Right lobe of liver (tissue), 4 donors: Measurements from ENCODE around the gene SCN4B.

ENCODE experiments used
- POLR2A ChIP-seq: fragments of 450-650 bp; IDR thresholded peaks from one replicate; pipeline ENCODE4 v1.6.1; 2017; ENCODE audit warnings: antibody characterized with exemption, mild to moderate bottlenecking
- TF ChIP-seq, protein P1 (sequence below), 4 donors: fragments of 200-600 bp in 3 of 4; fragments of 450-650 bp in 1 of 4; IDR thresholded peaks; one replicate each; pipeline versions ENCODE4 v1.5.1 to v1.8.0; 2016 to 2022; ENCODE audit warnings: antibody characterized with exemption in 4 of 4, mild to moderate bottlenecking in 2 of 4
- donor health status: DM: no; HTN: no; CAD: no.
- donor health status: DM: no; HTN: no; CAD: no.
- donor health status: DM: no; HTN: yes; CAD: no.

DNA sequence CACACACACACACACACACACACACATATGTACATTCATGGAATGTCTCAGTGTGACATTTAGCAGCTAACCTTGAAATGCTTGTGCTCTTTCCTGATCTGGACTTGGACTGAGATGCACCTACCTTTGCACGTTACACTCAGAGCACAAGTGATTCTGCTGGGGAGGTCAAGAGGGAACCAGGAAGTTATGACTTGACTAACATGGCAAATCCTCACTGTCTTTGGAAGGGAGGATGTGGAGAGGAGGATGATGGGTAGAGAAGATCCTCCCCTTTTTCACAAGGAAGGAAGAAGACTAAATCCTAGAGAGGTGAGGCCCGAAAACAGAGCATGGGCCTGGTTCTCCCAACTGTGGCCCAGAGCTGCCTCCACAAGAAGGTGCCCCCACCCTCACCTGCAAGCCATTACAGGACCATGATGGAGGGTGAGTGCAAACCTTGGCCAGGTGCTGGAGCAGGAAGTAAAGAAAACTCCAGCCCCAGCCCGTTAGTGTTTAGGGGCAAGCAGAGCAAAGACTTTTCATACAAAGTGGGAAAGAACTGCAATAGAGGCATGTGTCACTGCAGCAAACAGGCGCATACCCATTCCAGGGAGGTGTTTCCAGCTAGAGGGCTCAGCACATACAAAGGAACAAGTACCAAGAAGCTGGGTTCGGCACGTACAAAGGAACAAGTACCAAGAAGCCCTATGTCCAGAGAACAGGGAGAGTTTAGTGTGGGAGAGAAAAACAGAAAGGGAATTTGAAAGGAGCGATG, 26.4 kb downstream of the SCN4B start:
- no peak for TF ChIP-seq POLR2A
- TF ChIP-seq, protein P1, sequence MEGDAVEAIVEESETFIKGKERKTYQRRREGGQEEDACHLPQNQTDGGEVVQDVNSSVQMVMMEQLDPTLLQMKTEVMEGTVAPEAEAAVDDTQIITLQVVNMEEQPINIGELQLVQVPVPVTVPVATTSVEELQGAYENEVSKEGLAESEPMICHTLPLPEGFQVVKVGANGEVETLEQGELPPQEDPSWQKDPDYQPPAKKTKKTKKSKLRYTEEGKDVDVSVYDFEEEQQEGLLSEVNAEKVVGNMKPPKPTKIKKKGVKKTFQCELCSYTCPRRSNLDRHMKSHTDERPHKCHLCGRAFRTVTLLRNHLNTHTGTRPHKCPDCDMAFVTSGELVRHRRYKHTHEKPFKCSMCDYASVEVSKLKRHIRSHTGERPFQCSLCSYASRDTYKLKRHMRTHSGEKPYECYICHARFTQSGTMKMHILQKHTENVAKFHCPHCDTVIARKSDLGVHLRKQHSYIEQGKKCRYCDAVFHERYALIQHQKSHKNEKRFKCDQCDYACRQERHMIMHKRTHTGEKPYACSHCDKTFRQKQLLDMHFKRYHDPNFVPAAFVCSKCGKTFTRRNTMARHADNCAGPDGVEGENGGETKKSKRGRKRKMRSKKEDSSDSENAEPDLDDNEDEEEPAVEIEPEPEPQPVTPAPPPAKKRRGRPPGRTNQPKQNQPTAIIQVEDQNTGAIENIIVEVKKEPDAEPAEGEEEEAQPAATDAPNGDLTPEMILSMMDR (IDR thresholded peaks at IDR 0.05), result no peak
